NT2/D1 (cell line): Measurements from ENCODE around the gene RCN2.

Source experiments
- DNase-seq: peaks from one replicate; pipeline ENCODE4 v3.0.0-alpha.2; 2011; ENCODE audit warnings: low read depth, low spot score
- H3K27me3 ChIP-seq: 2 replicates; pipeline ENCODE4 v1.6.0; 2011; ENCODE audit warnings: mild to moderate bottlenecking; ENCODE audit not compliant: insufficient read length, insufficient read depth
- H3K36me3 ChIP-seq: 2 replicates; pipeline ENCODE4 v1.6.1; 2011; ENCODE audit warnings: mild to moderate bottlenecking, low read length, mixed read lengths; ENCODE audit not compliant: insufficient read depth, insufficient read length
- H3K4me1 ChIP-seq: 2 replicates; pipeline ENCODE4 v1.5.1; 2011; ENCODE audit not compliant: insufficient read depth, insufficient read length
- H3K4me3 ChIP-seq: 2 replicates; pipeline ENCODE4 v1.5.1; 2011; ENCODE audit warnings: low read depth; ENCODE audit not compliant: insufficient read length
- H3K9ac ChIP-seq: 2 replicates; pipeline ENCODE4 v1.6.0; 2011; ENCODE audit warnings: low read depth; ENCODE audit not compliant: insufficient read length
- H3K9me3 ChIP-seq: 2 replicates; pipeline ENCODE4 v1.5.1; 2011; ENCODE audit warnings: mild to moderate bottlenecking, low read length; ENCODE audit not compliant: insufficient read depth
- SUZ12 ChIP-seq: IDR thresholded peaks from 2 replicates; pipeline ENCODE4 v1.6.1; 2011; ENCODE audit not compliant: insufficient read length, insufficient read depth; ENCODE audit errors: extremely low read depth
- YY1 ChIP-seq: IDR thresholded peaks from 2 replicates; pipeline ENCODE4 v1.6.1; 2011; ENCODE audit not compliant: insufficient read length, insufficient read depth
- ZNF274 ChIP-seq: IDR thresholded peaks from 2 replicates; pipeline ENCODE4 v1.6.1; 2011; ENCODE audit warnings: mild to moderate bottlenecking, low read depth, low read length

RCN2 gene

GRCh38 chr15:76999996-77000395 is 68.4 kb downstream of the RCN2 start:
- DNase-seq: no peak

GRCh38 chr15:77001351-77001750 is 69.8 kb downstream of the RCN2 start:
- Histone ChIP-seq H3K9me3 (no peaks in the 10 kb centered on the region), H3K27me3 (no peaks in the 10 kb centered on the region), H3K4me1 (peaks cover 8% of the 10 kb centered on the region), H3K4me3 (no peak overlapping the region), H3K9ac (no peak overlapping the region), H3K36me3 (no peaks in the 10 kb centered on the region)
- no peak for TF ChIP-seq SUZ12
- no peak for TF ChIP-seq ZNF274
- no peak for TF ChIP-seq YY1
- DNase-seq: no peak

More at GRCh38 chr15:76999996-77000395, 68.4 kb downstream of the RCN2 start:
- Histone ChIP-seq H3K27me3 (no peaks in the 10 kb centered on the region), H3K4me3 (no peak overlapping the region), H3K9me3 (no peaks in the 10 kb centered on the region), H3K4me1 (peaks cover 14% of the 10 kb centered on the region), H3K36me3 (no peaks in the 10 kb centered on the region), H3K9ac (no peak overlapping the region)
- TF ChIP-seq ZNF274 (no peak), SUZ12 (no peak), YY1 (no peak)

- TF ChIP-seq ZNF274 (no peak), SUZ12 (no peak), YY1 (no peak)
- peaks cover 2% of the 10 kb centered on the region for H3K4me1 ChIP-seq
Measured at GRCh38 chr15:77001966-77002365, 70.4 kb downstream of the RCN2 start.

GRCh38 chr15:77002436-77002835 is 70.9 kb downstream of the RCN2 start:
- DNase-seq: no peak
- Histone ChIP-seq H3K9ac (no peak overlapping the region), H3K9me3 (no peaks in the 10 kb centered on the region), H3K4me3 (no peak overlapping the region), H3K4me1 (no peaks in the 10 kb centered on the region), H3K36me3 (no peaks in the 10 kb centered on the region), H3K27me3 (no peaks in the 10 kb centered on the region)
- TF ChIP-seq ZNF274: no peak
- TF ChIP-seq YY1: no peak
- TF ChIP-seq SUZ12: no peak

More at GRCh38 chr15:77001966-77002365, 70.4 kb downstream of the RCN2 start:
- Histone ChIP-seq H3K27me3 (no peaks in the 10 kb centered on the region), H3K9ac (no peak overlapping the region), H3K9me3 (no peaks in the 10 kb centered on the region), H3K36me3 (no peaks in the 10 kb centered on the region), H3K4me3 (no peak overlapping the region)
- DNase-seq: no peak

GRCh38 chr15:77002954-77003912 is 71.7 kb downstream of the RCN2 start:
- Histone ChIP-seq H3K4me3 (no peak overlapping the region), H3K9me3 (no peaks in the 10 kb centered on the region), H3K4me1 (no peaks in the 10 kb centered on the region), H3K36me3 (no peaks in the 10 kb centered on the region), H3K9ac (no peak overlapping the region), H3K27me3 (no peaks in the 10 kb centered on the region)
- TF ChIP-seq YY1 (no peak), ZNF274 (no peak), SUZ12 (no peak)
- DNase-seq: no peak
